GM12878 (cell line): ENCODE results near the gene NCAM2.

ENCODE experiments used
- ASH2L ChIP-seq: fragments of 300-600, 200-600 bp; sonication (generic); IDR thresholded peaks from 2 replicates; pipeline ENCODE4 v1.6.1; 2017; ENCODE audit warnings: low read depth, mild to moderate bottlenecking, borderline replicate concordance
- CTCF ChIP-seq, 3 experiments: IDR thresholded peaks in 2 of 3; conservative IDR thresholded peaks in 1 of 3; 2 replicates each; pipeline ENCODE4 v1.5.1; 2011; ENCODE audit warnings: low read depth in 3 of 3, low read length in 3 of 3, mild to moderate bottlenecking in 3 of 3, control low read depth in 2 of 3, moderate library complexity in 2 of 3, inconsistent platforms in 1 of 3, mixed read lengths in 1 of 3; ENCODE audit not compliant: control insufficient read depth in 2 of 3, insufficient read depth in 1 of 3; ENCODE audit errors: extremely low read depth in 1 of 3
- ESRRA ChIP-seq: IDR thresholded peaks from 2 replicates; pipeline ENCODE4 v1.6.1; 2012; ENCODE audit warnings: mild to moderate bottlenecking, low read length, improper control_type of control experiment
- HDAC2 ChIP-seq: fragments of 200-600 bp; sonication (generic); IDR thresholded peaks from 2 replicates; pipeline ENCODE4 v1.6.1; 2017
- MAX ChIP-seq: IDR thresholded peaks from 2 replicates; pipeline ENCODE4 v1.6.1; 2012; ENCODE audit warnings: low read depth, low read length, improper control_type of control experiment
- NFYB ChIP-seq: IDR thresholded peaks from 2 replicates; pipeline ENCODE4 v1.6.1; 2011; ENCODE audit warnings: low read depth, mild to moderate bottlenecking, low read length, improper control_type of control experiment, moderate library complexity; ENCODE audit not compliant: insufficient read depth
- RAD21 ChIP-seq: IDR thresholded peaks from 2 replicates; pipeline ENCODE4 v1.6.1; 2011; ENCODE audit warnings: mild to moderate bottlenecking, low read depth, low read length, moderate library complexity; ENCODE audit not compliant: insufficient read depth
- SMARCA5 ChIP-seq: fragments of 450-650 bp; IDR thresholded peaks from 2 replicates; pipeline ENCODE4 v1.6.1; 2017; ENCODE audit warnings: mild to moderate bottlenecking
- TCF7 ChIP-seq: IDR thresholded peaks from 2 replicates; pipeline ENCODE4 v1.6.1; 2014; ENCODE audit warnings: antibody characterized with exemption, borderline replicate concordance
- ZNF274 ChIP-seq: IDR thresholded peaks from one replicate; pipeline ENCODE4 v1.8.0; 2011; ENCODE audit not compliant: insufficient read length, insufficient read depth

- TF ChIP-seq SMARCA5 = no peak
- no peak for TF ChIP-seq MAX
- no peak for TF ChIP-seq RAD21
- TF ChIP-seq TCF7 = no peak
- no peak for TF ChIP-seq CTCF (IDR thresholded peaks at IDR 0.05 in 2 of 3, conservative IDR thresholded peaks at IDR 0.05 in 1 of 3; ENCODE audit: control insufficient read depth in 2 of 3, extremely low read depth in 1 of 3, insufficient read depth in 1 of 3, low read depth in 3 of 3, low read length in 3 of 3)
- no peak for TF ChIP-seq HDAC2
- no peak for TF ChIP-seq ZNF274
- no peak for TF ChIP-seq NFYB
- no peak for TF ChIP-seq ESRRA
- no peak for TF ChIP-seq ASH2L
Observed at GRCh38 chr21:21030311-21030710, 32.1 kb downstream of the NCAM2 start.
